Renal pelvis (tissue), 4 donors: Measurements from ENCODE around the gene TOP1. TPM values are rescaled to one million over a fixed set of nuclear protein-coding genes. Genes with fewer than 3 reads are reported as not detected.

Source experiments
- DNase-seq: peaks from one replicate; pipeline ENCODE4 v3.0.0-alpha.2; 2013
- polyA plus RNA-seq, 3 donors: library from polyadenylated mRNA; unstranded; fragments of 120-200 nt; gene quantifications; one replicate each; pipeline ENCODE4 v1.2.1, GENCODE V29; 2013; ENCODE audit not compliant: insufficient read length in 3 of 3

The TOP1 gene
- polyA plus RNA-seq, 3 donors = 97.7 to 115 (median 111) TPM

DNA sequence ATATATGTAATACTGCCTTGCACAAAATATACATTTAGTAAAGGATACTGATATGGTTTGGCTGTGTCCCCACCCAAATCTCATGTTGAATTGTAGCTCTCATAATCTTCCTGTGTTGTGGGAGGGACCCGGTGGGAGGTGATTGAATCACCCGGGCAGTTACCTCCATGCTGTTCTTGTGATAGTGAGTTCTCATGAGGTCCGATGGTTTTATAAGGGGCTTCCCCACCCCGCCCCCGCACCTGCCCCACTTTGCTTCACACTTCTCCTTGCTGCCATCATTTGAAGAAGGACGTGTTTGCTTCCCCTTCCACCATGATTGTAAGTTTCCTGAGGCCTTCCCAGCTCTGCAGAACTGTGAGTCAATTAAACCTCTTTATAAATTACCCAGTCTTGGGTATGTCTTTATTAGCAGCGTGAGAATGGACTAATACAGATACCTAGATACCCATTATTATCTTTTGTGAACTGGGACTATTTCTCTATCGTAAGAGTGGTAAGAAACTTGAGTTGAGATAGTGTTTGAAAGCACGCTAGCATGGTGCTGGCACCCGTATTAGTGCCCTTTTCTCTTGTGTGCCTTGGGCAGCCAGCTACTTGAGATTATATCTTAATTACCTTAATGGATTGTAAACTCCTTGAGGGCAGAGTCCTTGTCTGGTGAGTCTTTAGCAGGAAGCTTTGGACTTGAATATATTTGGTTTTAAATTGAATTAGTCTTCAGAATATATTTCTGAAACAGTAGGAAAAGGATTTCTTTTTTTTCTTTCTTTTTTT, 25.6 kb downstream of the TOP1 start:
- DNase-seq = no peak

GRCh38 chr20:41054847-41055230, 26.2 kb downstream of the TOP1 start:
- DNase-seq = no peak

DNA sequence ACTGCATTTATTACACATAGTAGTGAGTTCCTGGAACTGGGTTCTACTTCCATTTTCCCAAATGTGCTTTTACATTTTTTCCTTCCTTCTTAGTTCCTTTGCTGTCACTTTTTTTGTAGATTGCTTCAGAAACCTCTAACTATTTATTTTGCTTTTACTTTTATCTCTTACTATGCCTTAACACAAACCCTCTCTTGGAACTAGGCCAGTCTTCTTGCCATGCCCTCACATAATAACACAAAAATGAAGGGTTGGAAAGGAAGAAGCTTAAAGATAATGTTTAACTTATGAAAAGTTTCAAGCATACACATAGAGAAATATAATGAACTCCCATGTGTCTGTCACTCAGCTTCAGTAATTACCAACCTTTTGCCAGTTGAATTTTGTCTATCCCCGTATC, 27.1 kb downstream of the TOP1 start:
- no peak for DNase-seq

- DNase-seq = no peak
These were observed 29.5 kb downstream of the TOP1 start for GRCh38 chr20:41057999-41058673.

DNA sequence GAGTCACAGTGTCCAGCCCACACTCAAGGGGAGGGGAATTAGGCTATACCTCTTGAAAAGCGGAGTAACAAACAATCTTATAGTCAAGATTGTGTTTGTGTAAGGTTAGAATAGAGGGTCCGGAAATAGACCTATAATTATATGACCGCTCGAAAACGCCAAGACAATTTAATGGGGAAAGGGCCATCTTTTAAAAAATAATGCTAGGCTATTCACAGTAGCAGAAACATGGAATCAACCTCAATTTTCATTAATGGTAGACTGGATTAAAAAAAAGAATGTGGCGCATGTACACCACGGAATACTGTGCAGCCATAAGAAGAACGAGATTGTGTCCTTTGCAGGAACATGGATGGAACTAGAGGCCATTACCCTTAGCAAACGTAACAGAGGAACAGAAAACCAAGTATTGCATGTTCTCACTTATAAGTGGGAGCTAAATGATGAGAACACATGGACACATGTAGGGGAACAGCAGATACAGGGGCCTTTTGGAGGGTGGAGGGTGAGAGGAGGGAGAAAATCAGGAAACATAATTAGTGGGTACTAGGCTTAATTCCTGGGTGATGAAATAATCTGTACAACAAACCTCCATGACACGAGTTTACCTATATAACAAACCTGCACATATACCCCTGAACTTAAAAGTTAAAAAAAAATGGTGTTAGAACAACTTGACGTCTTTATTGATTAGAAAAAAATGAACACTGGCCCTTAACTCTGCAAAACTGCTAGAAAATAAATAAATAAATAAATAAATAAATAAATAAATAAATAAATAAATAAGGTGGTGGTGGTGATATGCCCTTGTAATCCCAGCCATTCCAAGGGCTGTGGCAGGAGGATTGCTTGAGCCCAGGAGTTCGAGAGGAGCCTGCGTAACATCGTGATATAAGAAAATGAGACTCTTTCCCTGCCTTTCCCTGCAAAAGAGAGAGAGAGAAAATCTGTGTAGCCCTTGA, 30.3 kb downstream of the TOP1 start:
- no peak for DNase-seq

GRCh38 chr20:41061155-41061554, 32.5 kb downstream of the TOP1 start:
- DNase-seq = no peak

DNA sequence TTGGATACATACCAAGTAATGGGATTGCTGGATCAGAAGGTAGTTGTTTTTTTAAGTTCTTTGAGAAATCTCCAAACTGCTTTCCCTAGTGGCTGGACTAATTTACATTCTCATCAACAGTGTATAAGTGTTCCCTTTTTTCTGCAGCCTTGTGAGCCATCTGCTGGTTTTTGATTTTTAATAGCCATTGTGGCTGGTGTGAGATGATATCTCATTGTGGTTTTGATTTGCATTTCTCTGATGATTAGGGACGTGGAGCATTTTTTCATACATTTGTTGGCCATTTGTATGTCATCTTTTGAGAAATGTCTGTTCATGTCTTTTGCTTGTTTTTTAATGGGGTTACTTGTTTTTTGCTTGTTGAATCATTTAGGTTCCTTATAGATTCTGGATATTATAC, 34.8 kb downstream of the TOP1 start:
- DNase-seq = no peak

- DNase-seq = no peak
These were observed 35.8 kb downstream of the TOP1 start for GRCh38 chr20:41064377-41064776.

DNA sequence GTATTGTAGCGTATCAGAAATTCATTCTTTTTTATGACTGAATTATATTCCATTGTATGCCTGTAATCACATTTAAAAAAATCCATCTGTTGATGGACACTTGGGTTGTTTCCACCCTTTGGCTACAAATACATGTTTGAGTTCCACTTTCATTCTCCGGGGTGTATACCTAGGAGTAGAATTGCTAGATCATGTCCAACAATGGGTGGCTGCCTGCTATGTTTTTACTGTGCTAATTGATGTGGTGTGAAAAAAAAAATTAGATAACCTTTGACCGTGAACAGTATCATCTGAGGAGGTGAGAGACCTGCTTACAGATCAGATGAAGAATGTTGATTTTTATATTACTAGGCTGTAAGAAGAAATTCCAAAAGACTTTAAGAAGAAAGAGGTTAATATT, 37.1 kb downstream of the TOP1 start:
- DNase-seq = no peak

- DNase-seq = no peak
These were observed 40.2 kb downstream of the TOP1 start for GRCh38 chr20:41068806-41069205.

DNA sequence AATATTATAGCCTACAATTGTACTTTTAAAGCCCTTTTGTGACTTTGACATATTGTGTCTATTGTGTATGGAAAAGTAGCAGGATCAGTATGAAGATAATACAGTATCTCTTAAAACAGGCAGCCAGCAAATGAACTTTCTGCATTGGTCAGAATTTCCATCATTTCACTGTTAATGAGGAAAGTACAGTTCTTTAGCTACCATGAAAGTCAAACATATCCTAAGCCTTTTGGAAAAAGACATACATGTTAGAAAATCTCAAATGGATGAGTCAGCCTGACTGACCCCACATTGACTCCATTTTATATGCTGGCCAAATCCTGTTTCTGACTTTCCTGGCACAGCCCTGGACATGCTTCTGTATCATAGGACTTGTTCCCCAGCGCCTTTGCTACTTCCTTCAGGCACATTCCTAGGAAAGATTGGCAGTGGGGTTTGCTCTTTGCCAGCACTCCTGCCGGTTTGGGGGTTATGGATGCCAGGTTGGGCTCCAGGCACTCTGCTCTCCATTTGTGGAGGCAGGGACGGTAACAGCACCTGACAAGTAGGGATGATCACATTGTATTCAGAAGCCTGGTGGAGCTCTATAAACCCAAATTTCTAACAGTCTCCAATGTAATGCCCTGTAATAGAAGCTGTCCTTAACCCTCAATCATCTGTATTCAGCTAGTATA, 43.7 kb downstream of the TOP1 start:
- no peak for DNase-seq

DNA sequence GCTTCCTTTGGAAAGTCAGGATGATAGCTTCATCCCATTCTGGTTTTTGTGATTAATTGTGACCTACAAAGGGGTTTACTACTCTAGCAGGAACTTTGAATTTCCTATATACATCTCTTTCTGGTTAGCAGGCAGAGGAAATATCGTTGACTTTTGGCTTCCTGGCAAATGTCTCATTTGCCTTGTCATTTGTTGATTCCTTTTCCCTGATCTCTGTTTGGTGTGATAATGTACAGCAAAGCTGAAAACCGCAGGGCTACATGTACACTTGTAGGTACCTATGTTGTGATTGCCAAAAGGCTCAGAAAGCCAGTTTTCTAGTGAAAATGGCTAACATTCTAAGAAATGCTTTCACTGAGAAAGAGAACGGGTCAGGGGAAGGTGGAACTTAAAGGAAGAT, 44.3 kb downstream of the TOP1 start:
- DNase-seq = no peak

DNA sequence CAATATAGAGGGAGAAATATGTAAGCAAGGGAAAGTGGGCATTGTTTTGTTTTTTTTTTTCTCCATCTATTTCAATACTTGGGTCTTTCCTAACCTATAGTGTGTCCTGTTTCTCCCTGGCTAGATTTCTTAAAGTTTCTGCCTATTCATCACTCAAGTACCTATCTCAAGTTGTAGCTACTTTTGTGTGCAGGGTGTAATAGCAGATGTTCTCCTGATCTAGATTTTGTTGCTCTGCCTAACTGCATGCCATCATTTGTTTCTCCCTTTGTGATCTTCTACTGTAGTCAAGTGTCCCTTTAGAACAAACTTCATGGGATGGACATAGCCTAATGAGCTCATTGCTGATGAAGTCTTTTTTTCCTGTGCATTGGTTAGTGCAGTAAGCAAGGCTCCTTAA, 45.8 kb downstream of the TOP1 start:
- DNase-seq = no peak

GRCh38 chr20:41076776-41077175, 48.2 kb downstream of the TOP1 start:
- no peak for DNase-seq

DNA sequence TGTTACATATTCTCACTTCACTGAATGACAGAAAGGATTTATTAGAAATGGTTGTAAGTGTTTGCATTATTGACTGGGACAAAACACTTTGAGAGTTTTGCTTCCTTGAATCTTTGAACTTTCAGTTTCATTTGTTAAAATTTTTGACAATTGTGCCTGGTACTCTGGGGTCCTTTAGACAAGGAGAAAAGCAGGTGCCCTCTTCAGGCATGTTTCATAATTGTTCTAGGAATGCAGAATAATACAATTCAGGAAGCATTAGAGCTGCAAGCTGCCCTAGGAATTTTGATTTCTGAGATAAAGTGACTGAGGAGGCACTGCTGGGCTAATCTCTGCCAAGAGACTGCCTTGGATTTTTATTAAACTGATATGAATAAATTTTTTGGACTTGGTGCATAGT, 49.7 kb downstream of the TOP1 start:
- peak; percentile 57 for DNase-seq

DNA sequence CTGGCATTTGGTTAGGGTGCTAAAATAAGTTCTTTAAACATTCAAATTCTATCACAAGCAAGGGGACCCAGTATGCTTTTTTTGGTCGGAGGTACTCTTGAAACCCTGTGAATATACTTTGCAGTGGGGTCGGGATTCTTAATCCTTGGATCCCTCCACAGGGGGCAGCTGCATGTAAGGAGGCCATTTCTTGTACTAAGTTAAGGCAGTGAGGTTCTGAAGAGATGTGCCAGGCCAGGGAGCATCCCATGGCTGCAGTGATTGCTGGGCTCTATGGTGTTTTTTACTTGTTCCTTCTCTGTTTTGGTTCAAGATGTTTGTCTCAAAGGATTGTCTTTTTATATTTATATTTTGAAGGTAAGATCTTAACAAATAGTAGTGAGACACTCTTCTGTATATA, 50.4 kb downstream of the TOP1 start:
- DNase-seq = no peak

- no peak for DNase-seq
These were observed 52.2 kb downstream of the TOP1 start for GRCh38 chr20:41080866-41081265.

- no peak for DNase-seq
These were observed 52.7 kb downstream of the TOP1 start for GRCh38 chr20:41081276-41081814.

GRCh38 chr20:41082306-41082705, 53.7 kb downstream of the TOP1 start:
- DNase-seq = no peak

GRCh38 chr20:41085606-41086005, 57.0 kb downstream of the TOP1 start:
- DNase-seq = no peak
